ENCODE measurements around the gene UBALD1.

UBALD1 gene

DNA sequence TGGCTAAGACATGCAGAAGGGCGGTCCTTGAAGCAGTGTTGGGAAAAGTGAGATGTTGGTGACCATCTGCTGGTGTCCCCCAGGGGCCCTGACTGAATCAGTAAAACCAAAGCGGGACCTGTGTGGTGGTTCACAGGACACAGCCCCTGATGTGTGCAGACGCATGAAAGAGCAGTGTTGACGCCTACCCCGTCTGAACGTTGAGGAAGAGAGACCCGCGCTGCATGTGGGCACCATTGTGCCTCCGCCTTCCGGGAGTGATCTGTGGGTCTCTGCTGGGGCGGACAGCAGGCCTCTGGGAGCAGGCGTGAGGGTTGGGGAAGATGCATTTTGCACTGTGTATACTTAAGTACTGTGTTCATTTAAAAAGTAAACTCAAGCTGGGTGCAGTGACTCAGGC is 41.5 kb upstream of the UBALD1 start:
- no peak overlapping the region for H3K4me3 ChIP-seq (ENCODE audit: low read length)
- H3K9me3 ChIP-seq (ENCODE audit: control insufficient read depth, insufficient read depth, low read length): no peaks in the 10 kb centered on the region
- no peaks in the 10 kb centered on the region for H3F3A ChIP-seq (ENCODE audit: control insufficient read depth, insufficient read depth)
- H3K36me3 ChIP-seq (ENCODE audit: control insufficient read depth, low read length): peaks cover 17% of the 10 kb centered on the region
- H3K4me2 ChIP-seq (ENCODE audit: low read length): no peak overlapping the region
- H3K9me2 ChIP-seq (replicated peaks; ENCODE audit: control insufficient read depth, low read length): no peaks in the 10 kb centered on the region
- H4K20me1 ChIP-seq (ENCODE audit: control insufficient read depth, insufficient read depth, low read depth, low read length): no peaks in the 10 kb centered on the region
- no peaks in the 10 kb centered on the region for H3K79me2 ChIP-seq (ENCODE audit: control insufficient read depth, low read length)
- no peaks in the 10 kb centered on the region for H3K27me3 ChIP-seq (ENCODE audit: control insufficient read depth, low read length)
- no peak for TF ChIP-seq EZH2phosphoT487 (IDR thresholded peaks at IDR 0.05; ENCODE audit: borderline replicate concordance, low read length)
- TF ChIP-seq, protein P1, sequence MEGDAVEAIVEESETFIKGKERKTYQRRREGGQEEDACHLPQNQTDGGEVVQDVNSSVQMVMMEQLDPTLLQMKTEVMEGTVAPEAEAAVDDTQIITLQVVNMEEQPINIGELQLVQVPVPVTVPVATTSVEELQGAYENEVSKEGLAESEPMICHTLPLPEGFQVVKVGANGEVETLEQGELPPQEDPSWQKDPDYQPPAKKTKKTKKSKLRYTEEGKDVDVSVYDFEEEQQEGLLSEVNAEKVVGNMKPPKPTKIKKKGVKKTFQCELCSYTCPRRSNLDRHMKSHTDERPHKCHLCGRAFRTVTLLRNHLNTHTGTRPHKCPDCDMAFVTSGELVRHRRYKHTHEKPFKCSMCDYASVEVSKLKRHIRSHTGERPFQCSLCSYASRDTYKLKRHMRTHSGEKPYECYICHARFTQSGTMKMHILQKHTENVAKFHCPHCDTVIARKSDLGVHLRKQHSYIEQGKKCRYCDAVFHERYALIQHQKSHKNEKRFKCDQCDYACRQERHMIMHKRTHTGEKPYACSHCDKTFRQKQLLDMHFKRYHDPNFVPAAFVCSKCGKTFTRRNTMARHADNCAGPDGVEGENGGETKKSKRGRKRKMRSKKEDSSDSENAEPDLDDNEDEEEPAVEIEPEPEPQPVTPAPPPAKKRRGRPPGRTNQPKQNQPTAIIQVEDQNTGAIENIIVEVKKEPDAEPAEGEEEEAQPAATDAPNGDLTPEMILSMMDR (IDR thresholded peaks at IDR 0.05; ENCODE audit: low read depth, low read length, poor library complexity, severe bottlenecking): no peak
- H3K4me1 ChIP-seq (ENCODE audit: control insufficient read depth, low read length): no peaks in the 10 kb centered on the region
- H3K27ac ChIP-seq (ENCODE audit: low read depth, low read length): no peak overlapping the region

DNA sequence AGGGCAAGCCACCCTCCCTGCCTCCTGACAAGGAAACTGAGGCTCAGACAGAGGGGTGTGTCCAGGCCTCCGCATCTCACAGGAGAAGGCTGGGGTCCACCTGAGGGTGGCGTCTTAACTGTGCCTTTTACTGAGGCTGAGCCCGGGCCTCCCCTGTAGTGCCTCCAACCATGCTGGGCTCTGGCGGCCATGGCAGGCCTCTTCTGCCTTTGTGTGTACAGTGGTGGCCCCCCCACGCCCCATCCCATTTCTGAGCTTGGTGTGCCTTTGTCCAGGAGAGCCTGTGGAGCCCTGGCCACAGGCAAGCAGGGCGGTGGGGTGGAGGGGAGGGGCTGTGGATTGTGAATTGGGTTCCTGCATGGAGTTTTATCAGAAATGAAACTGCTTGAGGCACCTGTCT is 41.1 kb upstream of the UBALD1 start:
- H3K9me2 ChIP-seq (replicated peaks; ENCODE audit: control insufficient read depth, low read length): no peaks in the 10 kb centered on the region
- H3K4me2 ChIP-seq (ENCODE audit: low read length): no peak overlapping the region
- no peaks in the 10 kb centered on the region for H3K27me3 ChIP-seq (ENCODE audit: control insufficient read depth, low read length)
- no peaks in the 10 kb centered on the region for H3K79me2 ChIP-seq (ENCODE audit: control insufficient read depth, low read length)
- H3K36me3 ChIP-seq (ENCODE audit: control insufficient read depth, low read length): peaks cover 21% of the 10 kb centered on the region
- no peaks in the 10 kb centered on the region for H4K20me1 ChIP-seq (ENCODE audit: control insufficient read depth, insufficient read depth, low read depth, low read length)
- H3K27ac ChIP-seq (ENCODE audit: low read depth, low read length): no peak overlapping the region
- H3K4me3 ChIP-seq (ENCODE audit: low read length): no peak overlapping the region
- TF ChIP-seq EZH2phosphoT487 (IDR thresholded peaks at IDR 0.05; ENCODE audit: borderline replicate concordance, low read length): no peak
- TF ChIP-seq, protein P1 (IDR thresholded peaks at IDR 0.05; ENCODE audit: low read depth, low read length, poor library complexity, severe bottlenecking): no peak
- H3K9me3 ChIP-seq (ENCODE audit: control insufficient read depth, insufficient read depth, low read length): no peaks in the 10 kb centered on the region
- no peaks in the 10 kb centered on the region for H3F3A ChIP-seq (ENCODE audit: control insufficient read depth, insufficient read depth)
- H3K4me1 ChIP-seq (ENCODE audit: control insufficient read depth, low read length): no peaks in the 10 kb centered on the region

DNA sequence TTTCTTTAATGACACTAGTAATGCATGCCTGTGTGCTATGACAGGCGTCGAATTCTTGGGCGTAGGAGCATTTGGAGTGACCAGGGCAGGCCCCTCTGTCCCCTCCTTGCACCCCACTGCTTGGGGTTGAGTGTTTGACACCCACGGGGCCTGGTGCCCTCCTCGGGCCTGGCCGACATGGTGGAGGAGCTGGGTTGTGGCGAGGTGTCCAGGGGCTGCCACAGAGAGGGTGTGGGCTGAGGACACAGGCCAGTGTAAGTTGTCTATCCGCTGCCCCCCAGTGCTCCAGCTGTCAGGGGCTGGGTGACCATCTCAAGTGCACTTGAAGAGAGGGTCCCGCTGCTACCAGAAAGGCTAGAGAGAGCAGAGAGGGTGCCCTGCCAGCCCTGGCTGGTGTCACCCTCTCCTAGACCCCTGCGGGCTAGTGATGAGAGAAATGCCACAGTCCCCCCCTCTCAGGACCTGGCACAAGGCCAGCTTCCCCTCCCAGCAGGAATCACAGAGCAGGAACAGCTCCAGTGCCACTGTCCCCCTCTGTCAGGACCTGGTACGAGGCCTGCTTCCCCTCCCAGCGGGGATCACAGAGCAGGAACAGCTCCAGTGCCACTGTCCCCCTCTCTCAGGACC is 40.4 kb upstream of the UBALD1 start:
- H3K9me3 ChIP-seq (ENCODE audit: control insufficient read depth, insufficient read depth, low read length): no peaks in the 10 kb centered on the region
- no peak overlapping the region for H3K4me2 ChIP-seq (ENCODE audit: low read length)
- peaks cover 26% of the 10 kb centered on the region for H3K36me3 ChIP-seq (ENCODE audit: control insufficient read depth, low read length)
- H3K79me2 ChIP-seq (ENCODE audit: control insufficient read depth, low read length): no peaks in the 10 kb centered on the region
- H4K20me1 ChIP-seq (ENCODE audit: control insufficient read depth, insufficient read depth, low read depth, low read length): no peaks in the 10 kb centered on the region
- H3K4me3 ChIP-seq (ENCODE audit: low read length): no peak overlapping the region
- H3K4me1 ChIP-seq (ENCODE audit: control insufficient read depth, low read length): no peaks in the 10 kb centered on the region
- no peaks in the 10 kb centered on the region for H3K9me2 ChIP-seq (replicated peaks; ENCODE audit: control insufficient read depth, low read length)
- no peak for TF ChIP-seq EZH2phosphoT487 (IDR thresholded peaks at IDR 0.05; ENCODE audit: borderline replicate concordance, low read length)
- TF ChIP-seq, protein P1 (IDR thresholded peaks at IDR 0.05; ENCODE audit: low read depth, low read length, poor library complexity, severe bottlenecking): no peak
- no peaks in the 10 kb centered on the region for H3K27me3 ChIP-seq (ENCODE audit: control insufficient read depth, low read length)
- no peaks in the 10 kb centered on the region for H3F3A ChIP-seq (ENCODE audit: control insufficient read depth, insufficient read depth)
- no peak overlapping the region for H3K27ac ChIP-seq (ENCODE audit: low read depth, low read length)
